ENCODE results near the gene CCDC154.

CCDC154 gene

GRCh38 chr16:1435921-1436697 is 8.2 kb downstream of the CCDC154 start:
- DNase-seq: no peak

- DNase-seq: no peak
Observed at GRCh38 chr16:1434644-1435592, 9.4 kb downstream of the CCDC154 start.

GRCh38 chr16:1433756-1434155 is 10.6 kb downstream of the CCDC154 start:
- DNase-seq: no peak

- DNase-seq: no peak
Observed at GRCh38 chr16:1433263-1433560, 11.1 kb downstream of the CCDC154 start.

GRCh38 chr16:1432388-1433262 is 11.7 kb downstream of the CCDC154 start:
- DNase-seq: peak; percentile 16

- DNase-seq: no peak
Observed at GRCh38 chr16:1431497-1432270, 12.7 kb downstream of the CCDC154 start.

GRCh38 chr16:1430759-1431496 is 13.4 kb downstream of the CCDC154 start, which contains the start of gene PERCC1:
TSS of gene PERCC1 (plus strand) at chr16:1431078. CDS start at chr16:1432594, 1,516 bp downstream.
- DNase-seq: no peak

- no peak for DNase-seq
Observed at GRCh38 chr16:1430214-1430758, 14.1 kb downstream of the CCDC154 start.

- no peak for DNase-seq
Observed at GRCh38 chr16:1429631-1430030, 14.7 kb downstream of the CCDC154 start.

- DNase-seq: no peak
Observed at GRCh38 chr16:1429012-1429411, 15.3 kb downstream of the CCDC154 start.

GRCh38 chr16:1428511-1428910 is 15.8 kb downstream of the CCDC154 start:
- DNase-seq: peak; percentile 50

- DNase-seq: no peak
Observed at GRCh38 chr16:1427473-1428461, 16.6 kb downstream of the CCDC154 start.

- DNase-seq: no peak
Observed at GRCh38 chr16:1426734-1427471, 17.5 kb downstream of the CCDC154 start.

GRCh38 chr16:1425616-1426370 is 18.6 kb downstream of the CCDC154 start:
- DNase-seq: no peak

- no peak for DNase-seq
Observed at GRCh38 chr16:1424028-1424427, 20.3 kb downstream of the CCDC154 start.

- no peak for DNase-seq
Observed at GRCh38 chr16:1422076-1422475, 22.3 kb downstream of the CCDC154 start.

GRCh38 chr16:1420111-1420539 is 24.2 kb downstream of the CCDC154 start:
- DNase-seq: peak; percentile 10

GRCh38 chr16:1416521-1416941 is 27.8 kb downstream of the CCDC154 start:
- no peak for DNase-seq

All from CD4-positive, alpha-beta T cell treated with Interleukin-12 subunit alpha and Interleukin-12 subunit beta, for 1 hour (primary cell).